ENCODE measurements around the gene NCOA5. TPM values are rescaled to one million over a fixed set of nuclear protein-coding genes. Genes with fewer than 3 reads are reported as not detected.
"Not testable (repeated sequence)": the region's sequence is repeated elsewhere in the genome, so short reads cannot be mapped to it uniquely, and the experiment has no call there.

NCOA5 gene
- total RNA-seq, 1 experiment from 2014 or later, result 13.7 TPM

- DNase-seq (ENCODE audit: low spot score); in situ Hi-C loops (cut with HindIII; ENCODE audit: low sequenced_read_pairs): not testable (repeated sequence)
Measured at GRCh38 chr20:46100444-46100843, 10.7 kb upstream of the NCOA5 start.

- peak; percentile 79 for DNase-seq (ENCODE audit: low spot score)
- in situ Hi-C loops (cut with HindIII; ENCODE audit: low sequenced_read_pairs), result no loop called here
Measured at GRCh38 chr20:46099491-46100287, 9.9 kb upstream of the NCOA5 start.

GRCh38 chr20:46093531-46093930, 3.8 kb upstream of the NCOA5 start:
- DNase-seq (ENCODE audit: low spot score), result no peak
- in situ Hi-C loops (cut with HindIII; ENCODE audit: low sequenced_read_pairs), result no loop called here

GRCh38 chr20:46091622-46092535, 2.1 kb upstream of the NCOA5 start:
- in situ Hi-C loops (cut with HindIII; ENCODE audit: low sequenced_read_pairs); DNase-seq (ENCODE audit: low spot score): not testable (repeated sequence)

- no peak for DNase-seq (ENCODE audit: low spot score)
- in situ Hi-C loops (cut with HindIII; ENCODE audit: low sequenced_read_pairs), result no loop called here
Measured at GRCh38 chr20:46089167-46089416, 670 bp downstream of the NCOA5 start.

- no peak for DNase-seq (ENCODE audit: low spot score)
- in situ Hi-C loops (cut with HindIII; ENCODE audit: low sequenced_read_pairs), result no loop called here
Measured at GRCh38 chr20:46088409-46089166, 1.2 kb downstream of the NCOA5 start.

GRCh38 chr20:46087161-46087560, 2.6 kb downstream of the NCOA5 start:
- in situ Hi-C loops (cut with HindIII; ENCODE audit: low sequenced_read_pairs), result no loop called here
- no peak for DNase-seq (ENCODE audit: low spot score)

GRCh38 chr20:46085179-46085851, 4.4 kb downstream of the NCOA5 start:
- no peak for DNase-seq (ENCODE audit: low spot score)
- in situ Hi-C loops (cut with HindIII; ENCODE audit: low sequenced_read_pairs), result no loop called here

GRCh38 chr20:46084805-46085178, 5.0 kb downstream of the NCOA5 start:
- in situ Hi-C loops (cut with HindIII; ENCODE audit: low sequenced_read_pairs), result no loop called here
- DNase-seq (ENCODE audit: low spot score), result no peak

- in situ Hi-C loops (cut with HindIII; ENCODE audit: low sequenced_read_pairs), result no loop called here
Measured at GRCh38 chr20:46083531-46084061, 6.2 kb downstream of the NCOA5 start.

GRCh38 chr20:46083101-46083500, 6.7 kb downstream of the NCOA5 start:
- DNase-seq (ENCODE audit: low spot score), result no peak
- in situ Hi-C loops (cut with HindIII; ENCODE audit: low sequenced_read_pairs), result no loop called here

More at GRCh38 chr20:46083531-46084061, 6.2 kb downstream of the NCOA5 start:
- DNase-seq (ENCODE audit: low spot score), result no peak

GRCh38 chr20:46081074-46081473, 8.7 kb downstream of the NCOA5 start:
- in situ Hi-C loops (cut with HindIII; ENCODE audit: low sequenced_read_pairs), result no loop called here
- DNase-seq (ENCODE audit: low spot score), result no peak

- in situ Hi-C loops (cut with HindIII; ENCODE audit: low sequenced_read_pairs), result no loop called here
- no peak for DNase-seq (ENCODE audit: low spot score)
Measured at GRCh38 chr20:46078954-46079353, 10.8 kb downstream of the NCOA5 start.

- in situ Hi-C loops (cut with HindIII; ENCODE audit: low sequenced_read_pairs), result no loop called here
Measured at GRCh38 chr20:46077642-46078305, 12.0 kb downstream of the NCOA5 start.

GRCh38 chr20:46076806-46077205, 13.0 kb downstream of the NCOA5 start:
- no peak for DNase-seq (ENCODE audit: low spot score)
- in situ Hi-C loops (cut with HindIII; ENCODE audit: low sequenced_read_pairs), result no loop called here

More at GRCh38 chr20:46077642-46078305, 12.0 kb downstream of the NCOA5 start:
- DNase-seq (ENCODE audit: low spot score), result no peak

GRCh38 chr20:46074006-46074405, 15.8 kb downstream of the NCOA5 start:
- in situ Hi-C loops (cut with HindIII; ENCODE audit: low sequenced_read_pairs), result no loop called here
- DNase-seq (ENCODE audit: low spot score), result no peak

GRCh38 chr20:46073443-46073842, 16.3 kb downstream of the NCOA5 start:
- in situ Hi-C loops (cut with HindIII; ENCODE audit: low sequenced_read_pairs), result no loop called here
- no peak for DNase-seq (ENCODE audit: low spot score)

GRCh38 chr20:46073024-46073423, 16.7 kb downstream of the NCOA5 start:
- in situ Hi-C loops (cut with HindIII; ENCODE audit: low sequenced_read_pairs), result no loop called here
- no peak for DNase-seq (ENCODE audit: low spot score)
